Thyroid gland (tissue), 4 donors: Measurements from ENCODE around the gene RFC1. TPM values are rescaled to one million over a fixed set of nuclear protein-coding genes. Genes with fewer than 3 reads are reported as not detected.
"Not testable (repeated sequence)": the region's sequence is repeated elsewhere in the genome, so short reads cannot be mapped to it uniquely, and the experiment has no call there.

Experiments used
- DNase-seq, 2 donors: peaks; one replicate each; pipeline ENCODE4 v3.0.0-alpha.2; 2019
- H3K27ac ChIP-seq, 3 donors: fragments of 200-600 bp; sonication (generic); 1 replicate in 2 of 3; 2 replicates in 1 of 3; pipeline ENCODE4 v1.5.1; 2016 to 2019; ENCODE audit warnings: mild to moderate bottlenecking in 1 of 3, moderate library complexity in 1 of 3
- H3K27me3 ChIP-seq: fragments of 200-600 bp; sonication (generic); one replicate; pipeline ENCODE4 v1.5.1; 2019
- H3K36me3 ChIP-seq, 2 donors: fragments of 200-600 bp; sonication (generic); one replicate each; pipeline ENCODE4 v1.5.1; 2016 to 2019
- H3K4me1 ChIP-seq, 2 donors: fragments of 200-600 bp; sonication (generic); one replicate each; pipeline ENCODE4 v1.5.1; 2017 to 2019
- H3K4me3 ChIP-seq, 3 donors: fragments of 200-600 bp; sonication (generic); replicated peaks in 1 of 3; 1 replicate in 2 of 3; 2 replicates in 1 of 3; pipeline ENCODE4 v1.5.1; 2016; ENCODE audit warnings: mild to moderate bottlenecking in 1 of 3
- H3K9me3 ChIP-seq: fragments of 200-600 bp; sonication (generic); one replicate; pipeline ENCODE4 v1.5.1; 2017
- POLR2A ChIP-seq, 2 donors: fragments of 450-650 bp; IDR thresholded peaks; one replicate each; pipeline ENCODE4 v1.6.1; 2017; ENCODE audit warnings: antibody characterized with exemption in 2 of 2, mild to moderate bottlenecking in 2 of 2, moderate library complexity in 1 of 2
- WGBS, 2 donors: methylation state at CpG; one replicate each; pipeline ENCODE4 v1.1.5; 2017; 5-methylcytosine and 5-hydroxymethylcytosine counted together
- intact Hi-C: fragments of 100-400 bp; cut with DNase I; formaldehyde crosslinking; loops from one replicate; pipeline ENCODE4 v1.15.1; 2023
- total RNA-seq, 4 donors: library from RNA; depleted of rRNA; stranded (reverse); fragments of >200 nt; gene quantifications; one replicate each; pipeline ENCODE4 v1.2.3, GENCODE V29; 2016
- TF ChIP-seq, protein P1 (sequence below), 6 experiments: fragments of 200-600 bp in 3 of 6; fragments of 450-650 bp in 3 of 6; sonication (generic) in 3 of 6; IDR thresholded peaks; one replicate each; pipeline ENCODE4 v1.5.1; 2016 to 2019; ENCODE audit warnings: antibody characterized with exemption in 6 of 6, mild to moderate bottlenecking in 2 of 6, inconsistent platforms in 1 of 6, moderate library complexity in 1 of 6

Gene RFC1
- total RNA-seq, 4 donors from 2014 or later: 38.0 to 65.2 (median 46.0) TPM

DNA sequence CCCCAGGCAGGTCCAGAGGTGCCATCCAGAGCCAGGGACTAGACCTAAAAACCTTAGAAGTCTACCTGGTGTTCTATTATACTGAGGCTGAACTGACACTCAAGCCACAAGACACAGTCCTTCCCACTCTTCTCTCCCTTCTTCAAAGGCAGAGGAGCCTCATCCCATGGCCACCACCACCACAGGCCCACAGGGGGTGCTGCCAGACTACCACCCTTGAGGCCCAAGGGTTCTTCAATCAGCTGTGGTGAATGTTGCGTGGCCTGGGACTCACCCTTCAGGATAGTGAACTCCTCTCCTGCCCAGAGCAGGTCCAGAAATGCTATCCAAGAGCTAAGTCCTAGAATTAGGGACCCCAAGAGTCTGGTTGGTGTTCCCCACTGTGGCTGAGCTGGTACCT, 17.5 kb upstream of the RFC1 start:
- intact Hi-C loops: no loop called here
- WGBS, 2 donors: 78 to 90% methylated on average over 1 of the region's 1 CpG

DNA sequence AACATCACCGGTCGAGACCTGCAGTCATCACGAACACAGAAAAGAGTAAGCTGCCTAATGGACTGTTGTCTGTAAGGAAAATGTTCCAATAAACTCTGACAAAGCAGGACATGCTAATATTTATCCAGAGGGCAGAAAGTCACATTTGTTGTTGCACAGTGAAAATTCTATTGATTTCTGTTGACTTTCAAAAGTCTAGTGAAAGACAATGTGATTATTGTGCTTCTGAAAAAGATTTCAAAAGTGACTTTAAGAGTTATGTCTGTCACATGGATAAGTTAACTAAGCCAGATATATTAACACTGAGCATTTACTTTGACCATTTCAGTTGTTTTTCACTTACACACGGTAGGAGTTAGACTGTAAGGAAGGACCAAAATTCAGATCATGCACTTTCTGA, 9.3 kb upstream of the RFC1 start:
- intact Hi-C loops: no loop called here
- WGBS, 2 donors: 83 to 85% methylated on average over 4 of the region's 4 CpGs
- Histone ChIP-seq H3K4me1 (no peaks in the 10 kb centered on the region), H3K36me3 (no peaks in the 10 kb centered on the region), H3K4me3 (no peak overlapping the region), H3K27ac (no peak overlapping the region), H3K27me3 (no peaks in the 10 kb centered on the region), H3K9me3 (no peaks in the 10 kb centered on the region)
- TF ChIP-seq POLR2A (IDR thresholded peaks at IDR 0.05): no peak
- TF ChIP-seq, protein P1, sequence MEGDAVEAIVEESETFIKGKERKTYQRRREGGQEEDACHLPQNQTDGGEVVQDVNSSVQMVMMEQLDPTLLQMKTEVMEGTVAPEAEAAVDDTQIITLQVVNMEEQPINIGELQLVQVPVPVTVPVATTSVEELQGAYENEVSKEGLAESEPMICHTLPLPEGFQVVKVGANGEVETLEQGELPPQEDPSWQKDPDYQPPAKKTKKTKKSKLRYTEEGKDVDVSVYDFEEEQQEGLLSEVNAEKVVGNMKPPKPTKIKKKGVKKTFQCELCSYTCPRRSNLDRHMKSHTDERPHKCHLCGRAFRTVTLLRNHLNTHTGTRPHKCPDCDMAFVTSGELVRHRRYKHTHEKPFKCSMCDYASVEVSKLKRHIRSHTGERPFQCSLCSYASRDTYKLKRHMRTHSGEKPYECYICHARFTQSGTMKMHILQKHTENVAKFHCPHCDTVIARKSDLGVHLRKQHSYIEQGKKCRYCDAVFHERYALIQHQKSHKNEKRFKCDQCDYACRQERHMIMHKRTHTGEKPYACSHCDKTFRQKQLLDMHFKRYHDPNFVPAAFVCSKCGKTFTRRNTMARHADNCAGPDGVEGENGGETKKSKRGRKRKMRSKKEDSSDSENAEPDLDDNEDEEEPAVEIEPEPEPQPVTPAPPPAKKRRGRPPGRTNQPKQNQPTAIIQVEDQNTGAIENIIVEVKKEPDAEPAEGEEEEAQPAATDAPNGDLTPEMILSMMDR (IDR thresholded peaks at IDR 0.05): no peak
- DNase-seq: no peak

More for the DNA sequence above, 17.5 kb upstream of the RFC1 start:
- no peak for DNase-seq
- TF ChIP-seq, protein P1 (IDR thresholded peaks at IDR 0.05): no peak
- Histone ChIP-seq H3K9me3 (no peaks in the 10 kb centered on the region), H3K4me3 (no peak overlapping the region), H3K27ac (no peak overlapping the region), H3K4me1 (no peaks in the 10 kb centered on the region), H3K36me3 (no peaks in the 10 kb centered on the region), H3K27me3 (no peaks in the 10 kb centered on the region)

DNA sequence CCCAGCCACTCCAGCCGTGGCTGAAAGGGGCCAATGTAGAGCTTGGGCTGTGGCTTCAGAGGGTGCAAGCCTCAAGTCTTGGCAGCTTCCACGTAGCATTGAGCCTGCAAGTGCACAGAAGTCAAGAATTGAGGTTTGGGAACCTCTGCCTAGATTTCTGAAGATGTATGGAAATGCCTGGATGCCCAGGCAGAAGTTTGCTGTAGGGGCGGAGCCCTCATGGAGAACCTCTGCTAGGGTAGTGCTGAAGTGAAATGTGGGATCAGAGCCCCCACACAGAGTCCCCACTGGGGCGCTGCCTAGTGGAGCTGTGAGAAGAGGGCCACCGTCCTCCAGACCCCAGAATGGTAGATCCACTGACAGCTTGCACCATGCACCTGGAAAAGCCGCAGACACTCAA, 5.0 kb upstream of the RFC1 start:
- DNase-seq, intact Hi-C loops, H3K4me3 ChIP-seq, H3K9me3 ChIP-seq, H3K36me3 ChIP-seq, H3K27ac ChIP-seq, H3K27me3 ChIP-seq, H3K4me1 ChIP-seq: not testable (repeated sequence)
- WGBS, 2 donors: 74 to 85% methylated on average over 4 to 5 of the region's 6 CpGs

DNA sequence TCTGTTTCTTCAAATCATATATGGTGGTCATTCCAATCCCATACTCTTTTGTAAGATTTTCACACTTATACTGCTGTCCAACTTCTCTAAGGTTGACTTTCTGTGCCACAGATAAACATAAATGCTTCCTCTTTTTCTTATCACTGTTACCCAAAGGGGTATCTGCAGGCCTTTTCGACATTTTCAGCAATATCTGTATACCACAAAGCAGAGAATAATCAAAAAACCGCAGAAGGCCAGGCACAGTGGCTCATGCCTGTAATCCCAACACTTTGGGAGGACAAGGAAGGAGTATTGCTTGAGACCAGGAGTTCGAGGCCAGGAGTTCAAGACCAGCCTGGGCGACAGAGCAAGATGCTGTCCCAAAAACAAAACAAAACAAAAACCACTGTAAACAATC, 3.1 kb upstream of the RFC1 start:
- no peak overlapping the region for H3K27ac ChIP-seq
- WGBS, 2 donors: 66 to 78% methylated on average over 4 of the region's 4 CpGs
- intact Hi-C loops: no loop called here

DNA sequence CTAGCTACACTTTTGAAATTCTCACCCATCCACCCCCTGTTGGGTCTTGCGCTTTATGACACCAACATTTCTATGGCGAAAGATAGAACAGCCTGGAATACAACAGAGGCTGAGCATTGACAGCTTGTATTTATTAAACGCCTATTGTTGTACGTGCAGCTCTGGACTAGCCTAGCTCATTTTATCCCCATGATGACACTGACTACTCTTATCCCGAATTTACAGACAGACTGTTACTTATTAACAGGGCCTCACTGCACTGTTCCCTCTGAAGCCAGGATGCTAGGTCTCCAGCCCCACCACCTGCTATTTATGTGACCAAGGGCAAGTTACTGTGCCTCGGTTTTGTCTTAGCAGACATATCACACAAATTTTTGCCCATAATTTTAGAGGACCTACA, 1.0 kb upstream of the RFC1 start:
- TF ChIP-seq, protein P1 (IDR thresholded peaks at IDR 0.05): no peak
- TF ChIP-seq POLR2A (IDR thresholded peaks at IDR 0.05): no peak
- Histone ChIP-seq H3K27me3 (no peaks in the 10 kb centered on the region), H3K36me3 (no peaks in the 10 kb centered on the region), H3K9me3 (no peaks in the 10 kb centered on the region), H3K27ac (no peak overlapping the region), H3K4me3 (no peak overlapping the region), H3K4me1 (peaks cover 0 to 12% of the 10 kb centered on the region in 2 donors)
- no peak for DNase-seq
- 90 to 93% methylated on average over 6 of the region's 6 CpGs for WGBS, 2 donors
- intact Hi-C loops: no loop called here

More for the DNA sequence above, 3.1 kb upstream of the RFC1 start:
- no peak for DNase-seq
- Histone ChIP-seq H3K9me3 (no peaks in the 10 kb centered on the region), H3K4me3 (no peak overlapping the region), H3K27me3 (no peaks in the 10 kb centered on the region), H3K36me3 (no peaks in the 10 kb centered on the region), H3K4me1 (peaks cover 0 to 12% of the 10 kb centered on the region in 2 donors)
- TF ChIP-seq, protein P1 (IDR thresholded peaks at IDR 0.05): no peak
- TF ChIP-seq POLR2A (IDR thresholded peaks at IDR 0.05): no peak

DNA sequence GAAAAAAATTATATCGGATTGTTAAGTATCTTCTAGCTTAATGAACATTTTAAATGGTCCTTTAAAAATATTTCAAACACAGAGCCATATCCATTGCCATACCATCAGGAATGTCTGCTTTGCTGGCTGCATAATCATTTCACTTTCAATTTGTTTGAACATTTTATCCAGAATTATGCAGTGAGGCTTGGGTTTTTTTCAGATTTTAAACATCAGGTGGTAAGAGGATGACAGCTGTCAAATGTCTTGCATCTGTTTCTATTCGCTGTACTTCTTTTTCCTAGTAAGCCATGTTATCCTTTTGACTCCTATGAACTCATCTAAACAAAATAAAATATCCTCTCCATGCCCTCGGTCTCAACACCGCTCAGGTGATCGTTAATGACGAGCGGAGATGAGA, 802 bp downstream of the RFC1 start:
- H3K4me3 ChIP-seq: peak overlapping the region; percentile 70 to 97 (median 86)
- peak overlapping the region; percentile 57 to 91 (median 89) for H3K27ac ChIP-seq
- 8 to 10% methylated on average over 7 of the region's 7 CpGs for WGBS, 2 donors
- H3K4me1 ChIP-seq: peaks cover 0 to 12% of the 10 kb centered on the region in 2 donors
- no peaks in the 10 kb centered on the region for H3K9me3 ChIP-seq
- no peaks in the 10 kb centered on the region for H3K36me3 ChIP-seq
- intact Hi-C loops: no loop called here
- no peak for TF ChIP-seq POLR2A (IDR thresholded peaks at IDR 0.05)
- TF ChIP-seq, protein P1 (IDR thresholded peaks at IDR 0.05): no peak
- no peaks in the 10 kb centered on the region for H3K27me3 ChIP-seq
- no peak for DNase-seq
